GM12801 (cell line): Measurements from ENCODE around the gene MC4R.

Experiments
- CTCF ChIP-seq: IDR thresholded peaks from one replicate; pipeline ENCODE4 v1.5.1; 2011; ENCODE audit warnings: control low read depth; ENCODE audit not compliant: insufficient read length; ENCODE audit errors: extremely low read depth

The MC4R gene

GRCh38 chr18:60327880-60328279 lies 44.7 kb downstream of the MC4R start:
- no peak for TF ChIP-seq CTCF

GRCh38 chr18:60322591-60322990 lies 50.0 kb downstream of the MC4R start:
- TF ChIP-seq CTCF = no peak
